Umbilical cord (tissue), 2 donors: ENCODE measurements around the gene ITGAE. TPM values are rescaled to one million over a fixed set of nuclear protein-coding genes. Genes with fewer than 3 reads are reported as not detected.

ENCODE experiments used
- DNase-seq: peaks from one replicate; pipeline ENCODE4 v3.0.0-alpha.2; 2015; ENCODE audit warnings: low spot score
- total RNA-seq: library from RNA; depleted of rRNA; stranded (reverse); fragments of >200 nt; gene quantifications from one replicate; pipeline ENCODE4 v1.2.3, GENCODE V29; 2014; ENCODE audit warnings: low replicate concordance; ENCODE audit not compliant: insufficient read depth

The ITGAE gene
- total RNA-seq, 1 donor from 2014 or later: 0.48 TPM

DNA sequence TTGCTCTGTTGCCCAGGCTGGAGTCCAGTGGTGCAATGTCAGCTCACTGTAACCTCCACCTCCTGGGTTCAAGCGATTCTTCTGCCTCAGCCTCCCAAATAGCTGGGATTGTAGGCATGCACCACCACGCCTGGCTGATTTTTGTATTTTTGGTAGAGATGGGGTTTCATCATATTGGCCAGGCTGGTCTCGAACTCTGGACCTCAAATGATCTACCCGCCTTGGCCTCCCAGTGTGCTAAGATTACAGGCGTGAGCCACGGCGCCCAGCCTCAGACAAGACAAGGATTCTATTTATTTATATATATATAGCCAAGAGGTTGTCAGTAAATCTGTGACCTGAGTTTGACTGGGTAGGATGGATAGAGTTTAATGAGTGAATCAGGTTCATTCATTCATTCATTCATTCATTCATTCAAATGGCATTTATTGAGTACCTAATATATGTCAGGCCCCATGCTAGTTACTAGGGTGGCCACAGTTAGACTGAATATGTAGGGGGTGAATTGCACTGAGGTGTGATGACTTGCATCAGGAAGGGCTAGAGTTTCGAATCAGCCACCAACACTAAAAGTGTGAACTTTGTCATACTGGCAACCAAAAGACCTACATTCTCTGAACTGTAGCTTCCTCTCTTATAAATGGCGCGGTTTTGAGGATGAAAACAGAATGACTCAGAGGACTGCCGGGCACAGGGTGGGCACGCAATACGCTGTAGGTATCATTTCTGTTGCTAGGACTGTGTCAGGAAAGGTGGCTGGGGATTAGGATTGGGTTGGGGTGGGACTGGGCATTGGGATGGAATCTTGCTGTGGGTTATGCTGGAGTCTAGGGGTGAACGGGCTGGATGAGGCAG is 37.8 kb downstream of the ITGAE start:
- no peak for DNase-seq

DNA sequence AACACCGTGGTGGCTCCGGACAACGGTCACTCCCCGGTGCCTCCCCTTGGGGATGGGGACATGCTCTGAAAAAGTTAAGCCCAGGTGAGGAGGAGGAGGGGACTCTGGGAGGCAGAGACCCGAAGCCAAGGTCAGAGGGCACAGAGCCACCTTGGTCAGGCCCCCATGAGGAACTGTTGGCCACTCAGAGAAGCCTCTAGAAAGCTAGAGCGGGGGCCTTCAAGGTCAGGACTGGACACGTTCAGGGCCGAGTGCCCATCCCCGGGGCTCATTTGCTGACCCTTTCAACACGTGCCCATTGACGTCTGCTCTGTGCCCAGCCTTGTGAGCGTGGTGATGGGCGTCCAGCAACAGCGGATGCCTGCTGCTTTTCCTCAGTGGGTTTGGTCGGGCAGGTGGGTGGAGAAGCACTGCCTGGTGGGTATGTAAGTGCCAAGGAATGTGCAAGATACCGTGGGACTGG is 39.0 kb downstream of the ITGAE start:
- DNase-seq: no peak

DNA sequence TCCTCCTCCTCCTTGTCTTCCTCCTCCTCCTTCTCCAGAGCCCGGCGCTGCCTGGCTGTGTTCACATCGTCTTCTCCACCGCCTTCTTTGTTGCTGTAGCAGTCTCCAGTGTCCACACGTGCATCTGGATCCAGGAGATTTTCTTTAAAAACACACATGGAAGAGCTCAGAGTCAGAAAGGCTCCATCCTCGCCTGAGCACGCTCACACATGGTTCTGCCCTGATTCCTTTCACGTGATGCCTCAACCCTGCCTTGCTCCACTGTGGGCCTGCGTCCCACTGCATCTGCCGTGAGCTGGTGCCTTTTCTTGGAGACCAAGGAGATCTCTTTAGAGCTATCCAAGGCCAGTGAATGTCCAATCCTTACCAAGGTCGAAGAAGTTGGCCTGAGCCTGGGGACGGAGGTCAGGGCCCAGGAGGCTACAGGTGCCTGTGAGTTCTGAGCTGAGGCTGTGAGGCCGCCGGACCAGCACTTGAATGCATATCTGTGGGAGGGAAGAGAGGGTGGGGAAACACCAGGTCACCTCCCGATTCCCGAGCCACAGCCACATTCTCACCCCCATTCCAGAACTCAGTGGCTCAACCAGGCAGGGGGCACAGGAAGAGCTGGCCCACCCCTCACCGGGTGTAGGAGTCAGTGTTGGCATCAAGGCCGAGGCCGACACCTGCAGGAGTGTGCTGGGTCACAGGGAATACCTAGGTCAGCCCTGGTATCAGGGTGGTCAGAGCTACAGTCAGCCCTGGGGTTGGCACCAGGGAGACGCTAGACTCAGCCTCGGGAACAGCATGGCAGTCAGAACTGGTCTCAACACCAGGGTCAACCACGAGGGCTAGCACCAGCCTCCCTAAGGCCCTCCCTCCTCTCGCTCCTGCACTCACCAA is 39.7 kb downstream of the ITGAE start:
- no peak for DNase-seq

DNA sequence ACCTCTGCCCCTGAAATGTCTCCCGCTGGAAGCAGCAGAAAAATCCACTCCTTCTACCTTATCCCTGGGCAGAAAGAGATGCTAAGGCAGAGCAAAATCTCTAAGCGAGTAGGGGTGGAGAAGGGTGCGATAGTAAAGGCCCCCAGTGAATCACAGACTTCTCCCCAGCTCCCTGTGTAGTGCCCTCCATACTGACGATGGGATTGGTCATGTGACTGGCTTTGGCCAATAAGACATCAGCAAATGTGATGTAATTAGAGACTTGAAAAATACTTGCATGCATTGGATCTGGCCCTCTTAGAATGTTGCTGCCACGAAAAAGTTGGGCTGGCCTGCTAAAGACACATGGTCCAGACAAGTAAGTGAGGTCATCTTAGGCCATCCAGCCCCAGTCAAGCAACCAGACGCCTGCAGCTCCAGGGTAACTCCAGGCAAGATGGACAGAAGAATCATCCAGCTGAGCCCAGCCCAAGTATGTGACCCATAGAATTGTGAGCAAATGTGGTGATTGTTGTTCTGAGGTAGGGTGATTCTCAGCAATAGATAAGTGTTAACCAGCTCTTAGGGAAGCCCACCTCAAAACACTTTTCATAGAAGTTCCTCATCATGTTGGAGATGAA is 41.3 kb downstream of the ITGAE start:
- no peak for DNase-seq

DNA sequence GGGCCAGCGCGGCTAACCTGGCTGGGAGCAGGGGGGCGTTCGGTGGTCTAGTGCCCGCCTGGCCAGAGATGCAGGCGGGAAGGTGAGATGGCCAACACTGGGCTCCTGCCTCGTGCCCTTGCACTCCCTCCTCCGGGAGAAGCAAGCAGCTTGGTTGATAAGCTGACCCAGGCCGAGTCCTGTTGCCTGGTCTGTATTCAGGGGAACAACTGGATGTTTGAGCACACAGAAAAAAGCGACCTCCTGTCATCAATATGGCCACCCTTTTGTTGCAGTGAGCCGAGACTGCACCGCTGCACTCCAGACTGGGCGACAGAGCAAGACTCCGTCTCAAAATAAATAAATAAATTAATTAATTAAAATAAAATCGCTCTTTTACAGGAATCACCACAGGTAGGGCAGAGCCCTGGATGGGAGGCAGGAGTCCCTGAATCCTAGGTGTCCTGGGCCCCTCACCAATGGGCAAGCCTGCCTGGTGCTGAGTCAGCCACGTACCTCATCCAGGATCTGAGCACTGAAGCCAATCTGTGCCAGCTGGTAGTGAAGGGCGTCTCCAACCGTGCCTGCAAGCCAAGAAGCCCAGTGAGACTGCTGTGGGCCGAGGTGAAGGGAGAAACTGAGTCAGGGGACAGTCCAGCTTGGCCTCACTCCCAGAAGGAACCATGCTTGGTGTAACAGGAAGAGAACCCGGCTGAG is 45.5 kb downstream of the ITGAE start:
- DNase-seq: no peak

DNA sequence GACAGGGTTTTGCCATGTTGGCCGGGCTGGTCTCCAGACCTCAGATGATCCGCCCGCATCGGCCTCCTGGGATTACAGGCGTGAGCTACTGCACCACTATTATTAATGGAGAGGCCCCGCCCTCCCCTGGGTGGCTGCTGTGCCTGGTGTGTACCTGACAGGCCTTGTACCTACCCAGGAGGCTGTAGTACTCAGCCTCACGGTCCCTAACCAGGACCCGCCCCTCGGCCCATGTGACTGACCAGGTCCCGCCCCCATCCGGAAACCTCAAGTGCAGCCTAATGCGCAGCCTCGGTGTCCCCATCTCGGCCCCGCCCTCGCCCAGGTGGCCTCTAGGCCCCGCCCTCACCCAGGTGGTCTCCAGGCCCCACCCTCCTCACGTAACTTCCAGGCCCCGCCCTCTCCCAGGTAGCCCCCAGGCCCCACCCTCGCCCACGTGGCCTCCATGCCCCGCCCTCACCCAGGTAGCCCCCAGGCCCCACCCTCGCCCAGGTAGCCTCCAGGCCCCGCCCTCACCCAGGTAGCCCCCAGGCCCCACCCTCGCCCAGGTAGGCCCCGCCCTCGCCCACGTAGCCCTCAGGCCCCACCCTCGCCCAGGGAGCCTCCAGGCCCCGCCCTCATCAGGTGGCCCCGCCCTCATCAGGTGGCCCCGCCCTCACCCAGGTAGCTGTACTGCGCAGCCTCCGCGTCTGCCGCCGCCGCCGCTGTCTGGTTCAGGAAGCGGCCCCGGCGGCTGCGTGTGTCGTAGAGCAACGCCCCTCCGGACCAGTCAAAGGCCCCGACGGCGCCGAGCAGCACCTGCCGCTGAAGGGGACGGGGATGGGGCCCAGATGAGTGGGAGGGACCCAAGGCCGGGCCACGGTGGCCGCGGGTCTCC is 46.3 kb downstream of the ITGAE start:
- peak; percentile 69 for DNase-seq

DNA sequence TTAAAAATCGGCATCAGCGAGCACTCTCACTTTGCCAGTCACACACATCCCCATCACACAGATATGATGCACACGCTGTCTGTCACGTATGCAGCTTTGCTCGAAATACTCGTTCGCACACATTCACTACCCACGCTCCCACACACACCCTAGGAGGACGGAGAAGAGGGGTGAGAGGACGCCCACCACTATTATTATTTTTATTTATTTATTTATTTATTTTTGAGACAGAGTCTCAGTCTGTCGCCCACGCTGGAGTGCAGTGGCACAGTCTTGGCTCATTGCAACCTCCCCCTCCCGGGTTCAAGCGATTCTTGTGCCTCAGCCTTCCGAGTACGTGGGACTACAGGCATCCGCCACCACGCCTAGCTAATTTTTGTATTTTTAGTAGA is 46.9 kb downstream of the ITGAE start:
- no peak for DNase-seq

DNA sequence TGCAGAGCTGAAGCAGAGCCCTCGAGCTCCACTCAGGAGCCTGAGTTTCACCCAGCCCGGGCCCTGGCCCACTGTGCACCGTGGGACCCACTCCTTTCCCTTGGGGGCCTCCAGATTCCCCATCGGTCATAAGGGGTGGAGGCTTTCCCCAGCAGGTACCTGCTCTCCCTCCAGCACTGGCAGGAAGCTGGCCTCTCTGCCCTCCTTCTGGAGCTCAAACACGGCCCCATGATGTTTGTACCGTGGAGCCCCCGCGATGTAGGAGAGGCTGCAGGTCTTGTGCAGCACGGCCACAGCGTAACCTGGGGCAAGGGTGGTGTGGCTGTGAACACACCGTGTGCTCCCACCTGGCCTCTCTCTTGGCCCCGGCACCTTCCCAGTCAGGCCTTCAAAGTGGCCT is 47.4 kb downstream of the ITGAE start:
- DNase-seq: no peak

DNA sequence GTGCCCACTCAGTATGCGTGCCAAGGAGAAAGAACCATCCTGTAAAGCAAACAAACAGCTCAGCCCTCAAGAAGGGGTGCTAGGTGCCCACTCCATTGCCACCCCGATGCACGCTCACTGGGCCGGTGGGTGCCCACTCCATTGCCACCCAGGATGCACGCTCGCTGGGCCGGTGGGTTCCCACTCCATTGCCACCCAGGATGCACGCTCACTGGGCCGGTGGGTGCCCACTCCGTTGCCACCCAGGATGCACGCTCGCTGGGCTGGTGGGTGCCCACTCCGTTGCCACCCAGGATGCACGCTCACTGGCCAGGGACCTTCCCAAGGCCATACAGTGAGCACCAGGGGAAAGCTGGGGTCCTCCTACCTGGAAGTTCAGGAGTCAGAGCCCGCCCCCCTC is 49.2 kb downstream of the ITGAE start:
- DNase-seq: no peak

DNA sequence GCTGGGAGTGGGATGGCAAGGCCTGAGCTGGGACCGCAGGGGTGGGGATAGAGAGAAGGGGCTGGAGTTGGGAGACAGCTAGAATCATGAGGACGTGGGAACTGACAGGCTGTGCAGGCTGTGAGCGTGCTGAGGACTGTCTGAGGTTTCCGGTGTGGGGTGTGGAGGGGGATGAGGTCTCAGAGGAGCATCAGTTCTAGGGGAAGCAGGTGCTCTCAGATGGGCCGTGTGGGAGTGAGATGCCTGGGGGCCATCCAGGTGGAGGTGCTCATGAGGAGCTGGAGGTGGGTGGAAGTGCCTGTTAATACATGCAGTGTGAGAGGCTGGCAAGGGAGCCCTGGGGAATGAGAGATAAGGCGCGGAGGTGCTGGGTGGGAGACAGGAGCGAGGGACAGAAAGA is 50.1 kb downstream of the ITGAE start:
- DNase-seq: no peak

DNA sequence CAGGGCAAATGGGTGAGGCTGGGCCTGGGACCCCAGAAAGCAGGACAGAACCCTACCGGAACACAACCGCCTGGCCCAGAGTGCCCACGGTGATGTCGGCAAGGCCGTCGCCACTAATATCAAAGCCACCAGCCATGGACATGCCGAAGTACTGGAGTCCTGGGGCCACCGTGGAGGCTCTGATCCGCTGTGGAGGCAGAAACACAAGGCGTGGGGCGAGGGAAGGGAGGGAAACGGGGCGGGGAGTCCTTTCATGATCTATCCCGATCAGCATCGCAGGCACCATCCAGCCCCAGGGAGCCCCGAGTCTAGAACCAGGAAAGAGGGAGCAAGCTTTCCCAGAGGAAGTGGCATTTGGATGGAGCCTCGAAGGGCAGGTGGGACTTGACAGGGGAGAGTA is 50.7 kb downstream of the ITGAE start:
- no peak for DNase-seq

DNA sequence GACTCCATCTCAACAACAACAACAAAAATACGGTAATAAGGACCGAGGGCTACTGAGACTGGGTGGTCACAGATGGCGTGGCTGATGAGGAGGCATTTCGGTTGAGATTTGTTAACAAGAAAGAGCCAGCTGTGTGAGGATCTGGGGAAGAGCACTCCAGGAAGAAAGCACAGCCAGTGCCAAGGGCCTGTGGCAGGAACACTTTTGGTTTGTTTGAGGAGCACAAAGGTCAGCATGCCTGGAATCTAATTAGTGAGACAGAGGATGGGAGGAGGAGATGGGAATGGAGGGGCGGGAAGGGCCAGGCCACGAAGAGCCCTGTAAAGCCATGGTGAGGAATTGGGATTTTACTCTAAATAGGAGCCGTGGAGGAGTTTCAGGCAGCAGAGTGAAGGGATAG is 52.4 kb downstream of the ITGAE start:
- DNase-seq: no peak

DNA sequence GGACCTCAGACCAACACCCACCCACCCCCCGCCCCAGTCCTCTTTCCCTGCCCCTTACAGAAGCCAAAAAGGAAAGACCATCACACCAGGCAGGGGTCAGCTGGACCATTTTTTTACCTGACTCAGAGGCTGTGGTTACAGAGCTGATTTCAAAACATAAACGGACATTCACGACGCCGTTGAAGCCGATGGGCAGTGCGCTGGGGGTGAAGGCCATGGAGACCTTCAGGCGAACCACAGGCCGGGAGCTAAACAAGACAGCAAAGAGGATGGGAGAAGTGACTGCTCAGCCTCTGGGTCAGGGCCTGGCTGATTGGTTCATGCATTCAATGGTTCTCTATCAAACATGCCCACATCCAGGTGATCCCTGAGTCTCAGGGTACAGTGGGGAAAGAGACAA is 53.2 kb downstream of the ITGAE start:
- DNase-seq: no peak

DNA sequence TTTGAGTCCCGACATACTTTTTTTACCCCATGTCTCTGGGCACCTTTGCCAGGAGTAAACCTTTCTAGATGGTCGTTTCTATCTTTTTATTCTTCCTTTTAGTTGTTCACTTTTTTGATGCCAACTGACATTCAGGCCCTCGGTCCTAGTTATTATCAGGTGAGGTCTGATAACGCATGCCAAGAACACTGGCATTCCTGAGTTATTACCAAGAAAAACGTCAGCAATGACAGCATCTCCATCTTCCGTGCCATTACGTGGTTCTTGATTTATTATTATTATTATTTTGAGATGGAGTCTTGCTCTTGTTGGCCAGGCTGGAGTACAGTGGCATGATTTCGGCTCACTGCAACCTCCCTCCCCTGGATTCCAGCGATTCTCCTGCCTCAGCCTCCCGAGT is 55.9 kb downstream of the ITGAE start:
- DNase-seq: no peak

DNA sequence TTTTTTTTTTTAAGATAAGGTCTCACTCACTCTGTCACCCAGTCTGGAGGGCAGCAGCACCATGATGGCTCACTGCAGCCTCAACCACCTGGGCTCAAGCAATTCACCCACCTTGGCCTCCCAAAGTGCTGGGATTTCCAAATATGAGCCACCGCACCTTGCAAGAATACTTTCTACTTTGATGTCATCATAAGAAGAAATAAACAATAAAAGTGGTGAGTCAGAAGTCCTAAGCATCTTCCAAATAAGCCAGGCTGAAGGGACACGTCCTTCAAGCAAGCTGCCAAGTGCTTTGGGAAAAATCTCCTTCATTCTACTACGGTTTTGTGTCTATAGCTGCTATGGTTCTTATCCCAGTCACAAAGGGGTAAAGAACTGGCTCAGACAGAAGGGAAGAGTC is 57.0 kb downstream of the ITGAE start:
- DNase-seq: no peak

DNA sequence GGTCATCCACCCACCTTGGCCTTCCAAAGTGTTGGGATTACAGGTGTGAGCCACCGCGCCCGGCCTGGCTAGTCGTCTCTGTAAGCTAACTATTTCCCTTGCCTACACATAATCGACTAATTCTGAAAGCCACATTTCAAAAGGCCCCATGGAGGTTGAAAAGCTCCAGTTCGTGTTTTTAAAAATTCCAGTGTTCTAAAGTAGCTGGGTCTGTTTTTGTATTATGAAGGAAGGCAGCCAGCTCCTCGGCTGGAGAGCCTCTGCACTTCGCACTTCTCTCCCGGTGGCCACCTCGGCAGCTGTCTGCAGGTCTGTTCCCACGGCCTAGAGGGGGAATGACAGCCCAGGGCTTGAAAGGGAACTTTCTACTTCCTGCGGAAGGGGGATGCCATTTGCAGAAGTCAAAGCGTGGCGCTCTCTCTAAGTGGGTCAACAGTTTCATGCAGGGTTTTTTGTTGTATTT is 60.3 kb downstream of the ITGAE start:
- no peak for DNase-seq

DNA sequence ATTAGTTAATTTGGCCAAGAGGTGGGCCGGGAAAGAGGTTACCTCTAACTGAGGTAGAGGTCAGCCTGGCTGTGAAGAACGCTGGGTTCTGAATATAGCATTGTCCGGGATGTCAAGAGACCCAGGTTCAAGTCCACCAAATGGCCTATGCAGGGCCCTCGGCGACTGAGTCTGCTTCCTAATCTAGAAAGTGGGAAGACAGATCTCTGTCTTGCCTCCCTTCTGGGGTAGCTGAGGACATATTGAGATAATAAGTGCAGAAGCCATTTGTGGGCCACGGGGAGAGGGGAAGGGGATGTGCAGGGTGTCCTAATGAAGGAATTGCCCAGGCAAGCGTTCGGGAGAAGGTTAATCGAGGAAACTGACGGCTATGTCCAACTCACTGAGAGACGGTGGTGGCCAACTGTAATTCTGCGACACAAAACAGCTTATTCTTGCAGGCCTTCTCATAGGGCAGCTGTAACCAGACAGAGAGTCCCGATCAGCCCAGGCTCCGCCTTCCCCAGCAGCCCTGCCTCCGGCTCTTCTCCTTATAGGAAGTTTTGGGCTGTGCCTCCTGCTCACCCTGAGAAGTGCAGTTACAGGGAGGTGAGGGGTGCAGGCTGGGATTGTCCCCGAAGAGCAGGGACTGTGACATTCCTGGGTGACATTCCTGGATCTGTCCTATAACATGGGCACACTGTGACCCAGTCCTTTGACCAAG is 61.4 kb downstream of the ITGAE start:
- no peak for DNase-seq

DNA sequence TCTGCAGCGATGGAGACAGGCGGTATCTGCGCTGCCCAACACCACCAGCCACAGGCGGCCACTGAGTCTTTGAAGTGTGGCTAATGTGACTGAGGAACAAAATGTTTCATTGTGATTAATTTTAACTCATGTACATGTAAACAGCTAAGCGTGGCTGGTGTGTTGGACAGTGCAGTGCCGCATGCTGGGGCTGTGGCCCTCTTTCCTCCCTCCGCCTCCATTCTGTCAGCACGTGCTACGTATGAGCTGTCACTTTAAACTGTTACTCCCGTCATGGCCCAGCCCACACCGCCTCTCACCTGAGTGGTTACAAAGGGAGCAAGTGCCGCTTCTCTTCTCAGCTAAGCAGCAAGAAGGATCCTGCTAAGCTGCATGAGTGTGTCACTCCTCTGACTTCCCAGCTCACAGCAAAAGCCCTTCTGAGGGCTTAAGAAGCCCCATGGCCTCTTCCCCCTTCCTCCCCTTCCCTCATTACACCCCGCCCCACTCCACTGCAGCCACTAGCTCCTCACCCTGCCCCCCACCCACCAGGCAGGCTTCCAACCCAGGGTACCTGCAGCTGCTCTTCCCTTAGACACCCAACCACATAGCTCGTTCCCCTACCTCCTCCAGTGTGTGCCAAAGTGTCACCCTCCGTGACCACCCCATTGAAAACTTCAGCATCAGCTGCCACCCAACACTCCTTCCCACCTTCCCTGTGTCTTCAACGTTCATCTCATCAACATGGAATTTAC is 62.3 kb downstream of the ITGAE start:
- no peak for DNase-seq

DNA sequence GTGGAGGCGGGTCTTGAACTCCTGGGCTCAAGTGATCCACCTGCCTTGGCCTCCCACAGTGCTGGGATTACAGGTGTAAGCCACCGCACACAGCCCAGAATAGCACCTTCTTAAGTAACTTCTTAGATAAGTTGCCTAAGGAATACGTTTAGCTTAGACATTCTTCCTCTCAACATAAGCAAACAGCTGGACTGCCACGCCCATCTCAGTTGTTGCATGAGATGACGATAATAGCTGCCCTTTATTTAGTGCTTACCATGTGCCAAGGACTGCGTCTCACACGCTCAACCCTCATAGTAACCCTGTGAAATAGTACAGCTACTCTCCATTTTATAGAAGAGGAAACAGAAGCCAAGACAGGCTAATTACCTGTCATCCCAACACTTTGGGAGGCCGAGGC is 65.5 kb downstream of the ITGAE start:
- DNase-seq: no peak
